Muscle of back (tissue), 11 donors: ENCODE results near the gene FAM171A2. TPM values are rescaled to one million over a fixed set of nuclear protein-coding genes. Genes with fewer than 3 reads are reported as not detected.

ENCODE experiments used
- DNase-seq, 3 donors: peaks; one replicate each; pipeline versions ENCODE4 v3.0.0 to v3.0.0-alpha.2; 2013
- polyA plus RNA-seq, 10 donors: library from polyadenylated mRNA; unstranded; fragments of 120-200 nt; gene quantifications; one replicate each; pipeline ENCODE4 v1.2.1, GENCODE V29; 2013; ENCODE audit not compliant: insufficient read length in 10 of 10

Gene FAM171A2
- polyA plus RNA-seq, 10 donors = 44.1 to 84.8 (median 64.4) TPM

GRCh38 chr17:44362459-44362948 lies 1.1 kb downstream of the FAM171A2 start:
- peak in 1 of 3 donors; percentile 41 for DNase-seq

DNA sequence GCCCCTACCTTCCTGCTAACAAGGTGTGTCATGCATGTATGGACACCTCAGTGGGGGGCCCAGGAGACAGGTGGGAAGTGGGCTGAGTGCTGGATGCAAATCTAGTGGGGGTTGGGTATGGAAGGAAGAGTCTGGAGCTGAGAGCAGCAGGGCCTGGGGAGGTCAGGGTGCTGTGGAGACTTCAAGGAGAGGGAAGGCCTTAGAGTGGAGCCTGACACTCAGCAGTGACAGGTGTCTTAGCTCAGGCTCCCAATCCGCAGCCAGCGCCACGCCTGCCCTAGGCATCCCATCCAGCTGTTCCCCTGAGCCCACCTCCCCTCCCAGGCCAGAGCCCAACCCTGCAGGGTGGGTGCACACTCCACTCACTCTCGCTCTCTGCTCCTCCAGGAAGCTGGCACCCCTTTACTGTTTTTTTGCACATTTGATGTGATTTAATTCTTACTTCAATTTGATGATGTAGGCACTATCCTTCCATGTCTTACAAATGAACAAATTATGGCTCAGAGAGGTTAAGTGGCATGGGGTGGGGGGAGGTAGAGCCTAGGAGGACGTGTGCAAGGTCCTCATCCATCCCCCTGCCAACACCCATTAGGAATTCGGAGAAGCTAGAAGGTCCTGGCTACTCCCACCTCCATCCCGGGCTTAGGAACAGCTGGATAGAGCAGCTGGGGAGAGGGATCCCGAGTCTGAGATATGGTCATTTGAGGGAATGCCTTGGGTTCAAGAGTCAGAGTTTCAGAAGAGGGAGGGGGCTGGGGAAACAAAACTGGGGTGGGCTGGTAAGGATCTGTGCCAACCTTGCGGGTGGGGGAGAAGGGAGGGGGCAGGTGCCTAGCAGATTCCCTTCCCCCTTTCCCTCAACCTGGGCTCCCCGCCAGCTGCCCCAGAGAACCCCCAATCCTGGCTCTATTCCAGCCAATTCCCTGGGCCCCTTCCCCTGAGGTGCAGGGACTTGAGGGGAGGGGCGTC lies 2.1 kb downstream of the FAM171A2 start:
- peak in 1 of 3 donors; percentile 50 for DNase-seq

- DNase-seq = peak in 1 of 3 donors; percentile 68
These were observed 2.8 kb downstream of the FAM171A2 start for GRCh38 chr17:44360826-44361225.

DNA sequence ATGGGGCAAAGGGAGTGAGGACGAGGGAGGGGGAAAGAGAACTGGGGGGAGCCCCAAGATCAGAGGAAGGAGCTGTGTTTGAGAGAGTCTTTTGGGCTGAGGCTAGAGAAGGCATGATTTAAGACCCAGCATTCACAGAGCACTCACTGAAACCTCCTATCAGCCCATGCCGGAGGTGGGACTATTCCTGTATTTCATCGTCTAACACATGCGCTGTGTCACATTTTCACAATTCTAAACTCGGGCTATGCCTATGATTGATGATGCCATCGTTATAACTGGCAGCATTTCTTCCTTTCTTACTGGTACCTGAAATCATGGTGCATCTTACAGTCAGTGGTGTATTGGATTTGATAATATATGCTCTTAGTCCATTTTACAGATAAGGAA lies 3.5 kb downstream of the FAM171A2 start:
- DNase-seq = no peak

- no peak for DNase-seq
These were observed 4.1 kb downstream of the FAM171A2 start for GRCh38 chr17:44359458-44360143.

DNA sequence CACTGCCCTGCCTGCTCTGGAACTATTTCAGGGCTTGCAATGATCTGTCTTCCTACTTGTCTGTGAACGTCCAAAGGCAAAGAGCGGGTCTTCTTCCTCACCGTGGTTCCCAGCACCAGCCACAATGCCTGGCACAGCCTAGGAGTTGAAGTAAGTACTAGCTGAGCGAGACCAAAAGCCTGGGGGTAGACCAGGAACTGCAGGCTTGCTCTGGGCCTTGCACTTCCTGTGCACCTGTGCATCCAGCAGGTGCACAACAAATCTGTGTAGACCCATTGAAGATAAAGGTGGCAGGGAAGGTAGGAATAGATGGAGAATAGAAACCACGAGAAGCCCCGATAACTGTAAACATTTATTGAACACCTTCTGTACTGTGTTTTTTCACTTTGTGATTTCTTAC lies 4.6 kb downstream of the FAM171A2 start:
- no peak for DNase-seq

DNA sequence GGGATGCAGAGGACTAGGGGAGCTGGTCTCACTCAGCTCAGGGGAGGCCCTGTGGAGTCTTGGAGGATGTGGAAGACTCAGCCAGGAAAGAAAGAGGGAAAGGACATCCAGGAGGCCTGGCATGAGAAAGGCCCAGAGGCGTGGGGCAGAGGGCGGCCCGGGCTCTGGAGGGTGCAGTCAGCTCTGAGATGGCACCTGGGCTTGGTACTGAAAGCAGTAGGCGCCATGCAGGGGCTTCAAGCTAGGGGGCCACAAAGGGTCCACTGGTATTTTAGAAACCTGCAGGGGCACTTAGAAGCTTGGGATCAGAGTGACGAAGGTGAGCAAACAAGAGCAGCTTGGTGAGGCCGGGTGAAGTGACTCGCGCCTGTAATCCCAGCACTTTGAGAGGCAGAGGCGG lies 5.6 kb downstream of the FAM171A2 start:
- no peak for DNase-seq

GRCh38 chr17:44356241-44356640 lies 7.4 kb downstream of the FAM171A2 start:
- DNase-seq = no peak

- no peak for DNase-seq
These were observed 8.0 kb downstream of the FAM171A2 start for GRCh38 chr17:44355642-44356099.

DNA sequence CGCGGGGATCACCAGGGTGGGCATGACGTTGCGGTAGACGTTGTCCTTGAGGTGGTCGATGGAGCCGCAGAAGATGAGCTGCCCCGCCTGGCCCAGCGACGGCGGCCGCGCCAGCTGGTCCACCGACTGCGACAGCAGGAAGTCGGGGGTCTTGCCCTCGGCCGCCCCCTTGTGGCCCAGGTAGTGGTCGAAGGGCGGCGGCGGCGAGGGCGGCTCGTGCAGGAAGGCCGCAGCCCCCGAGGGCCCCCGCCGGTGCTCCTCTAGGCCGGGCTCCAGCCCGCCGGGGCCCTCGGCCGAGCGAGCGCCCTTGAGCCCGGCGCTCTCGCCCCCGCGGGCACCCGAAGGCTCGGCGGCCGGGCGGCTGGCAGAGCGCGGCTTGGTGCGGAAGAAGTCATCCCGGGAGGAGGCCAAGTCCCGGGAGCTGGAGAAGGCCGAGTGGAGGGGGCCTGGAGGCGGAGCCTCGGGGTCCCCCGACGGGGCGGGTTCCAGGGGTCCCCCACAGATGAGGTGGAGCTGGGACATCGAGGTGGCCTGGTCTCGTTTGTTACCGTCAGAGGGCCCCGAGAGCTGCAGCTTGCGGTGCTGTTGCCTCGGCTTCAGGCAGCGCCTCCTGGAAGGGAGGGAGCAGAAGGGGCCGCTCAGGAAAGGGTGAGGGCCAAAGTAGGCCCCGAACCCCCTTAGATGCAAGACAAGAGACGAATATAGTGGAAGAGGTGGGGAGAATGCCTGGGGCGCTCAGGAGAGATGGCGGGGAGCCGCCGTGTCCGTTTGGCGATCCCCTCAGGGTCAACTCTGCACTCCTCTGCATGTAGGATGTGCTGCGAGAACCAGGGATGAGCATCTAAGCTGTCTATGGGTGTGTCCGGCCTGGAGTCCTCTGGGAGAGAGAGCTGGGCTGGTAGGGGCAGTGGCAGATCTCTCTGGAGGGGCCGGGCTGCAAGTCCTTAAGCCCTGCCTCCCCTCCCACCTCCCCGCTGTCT lies 8.8 kb downstream of the FAM171A2 start:
- DNase-seq = peak in 1 of 3 donors; percentile 80

GRCh38 chr17:44353672-44354331 lies 9.9 kb downstream of the FAM171A2 start:
- DNase-seq = peak in 1 of 3 donors; percentile 77

GRCh38 chr17:44352828-44353671 lies 10.6 kb downstream of the FAM171A2 start:
- peak in 1 of 3 donors; percentile 66 for DNase-seq

DNA sequence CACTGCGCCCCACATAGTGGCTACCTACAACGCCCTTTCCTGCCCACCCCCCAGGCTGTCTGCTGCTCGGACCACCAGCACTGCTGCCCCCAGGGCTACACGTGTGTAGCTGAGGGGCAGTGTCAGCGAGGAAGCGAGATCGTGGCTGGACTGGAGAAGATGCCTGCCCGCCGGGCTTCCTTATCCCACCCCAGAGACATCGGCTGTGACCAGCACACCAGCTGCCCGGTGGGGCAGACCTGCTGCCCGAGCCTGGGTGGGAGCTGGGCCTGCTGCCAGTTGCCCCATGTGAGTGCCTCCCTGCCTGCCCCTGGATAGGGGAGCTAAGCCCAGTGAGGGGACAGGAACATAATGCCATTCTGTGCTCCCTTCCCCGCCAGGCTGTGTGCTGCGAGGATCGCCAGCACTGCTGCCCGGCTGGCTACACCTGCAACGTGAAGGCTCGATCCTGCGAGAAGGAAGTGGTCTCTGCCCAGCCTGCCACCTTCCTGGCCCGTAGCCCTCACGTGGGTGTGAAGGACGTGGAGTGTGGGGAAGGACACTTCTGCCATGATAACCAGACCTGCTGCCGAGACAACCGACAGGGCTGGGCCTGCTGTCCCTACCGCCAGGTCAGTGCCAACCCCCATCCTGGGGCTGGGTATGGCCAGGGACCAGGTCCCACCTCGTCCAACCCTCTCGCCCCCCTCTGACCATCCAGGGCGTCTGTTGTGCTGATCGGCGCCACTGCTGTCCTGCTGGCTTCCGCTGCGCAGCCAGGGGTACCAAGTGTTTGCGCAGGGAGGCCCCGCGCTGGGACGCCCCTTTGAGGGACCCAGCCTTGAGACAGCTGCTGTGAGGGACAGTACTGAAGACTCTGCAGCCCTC lies 11.5 kb downstream of the FAM171A2 start:
- DNase-seq = no peak

- DNase-seq = no peak
These were observed 12.2 kb downstream of the FAM171A2 start for GRCh38 chr17:44351464-44351863.

GRCh38 chr17:44350733-44351226 lies 12.9 kb downstream of the FAM171A2 start:
- peak in 1 of 3 donors; percentile 68 for DNase-seq

DNA sequence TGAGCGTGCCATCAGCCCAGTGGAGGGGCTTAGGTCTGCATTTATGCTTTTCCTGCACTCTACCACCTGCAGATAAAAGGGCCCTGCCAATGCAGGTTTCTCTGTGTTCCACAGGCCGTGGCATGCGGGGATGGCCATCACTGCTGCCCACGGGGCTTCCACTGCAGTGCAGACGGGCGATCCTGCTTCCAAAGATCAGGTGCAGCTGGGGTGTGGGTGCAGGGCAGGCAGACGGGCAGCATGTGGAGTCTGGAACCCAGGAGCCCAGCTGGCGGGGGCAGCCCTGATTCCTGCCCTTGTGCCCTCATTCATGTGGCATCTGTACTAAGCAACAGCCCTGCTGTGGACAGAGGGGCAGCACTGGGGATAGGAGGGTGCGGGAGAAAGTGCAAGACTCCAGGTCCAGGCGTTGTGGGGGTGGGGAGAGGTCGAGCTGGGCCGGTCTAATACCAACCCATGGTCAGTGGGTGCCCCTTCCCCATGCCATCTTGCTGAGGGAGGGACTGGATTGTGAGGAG lies 14.0 kb downstream of the FAM171A2 start:
- no peak for DNase-seq

DNA sequence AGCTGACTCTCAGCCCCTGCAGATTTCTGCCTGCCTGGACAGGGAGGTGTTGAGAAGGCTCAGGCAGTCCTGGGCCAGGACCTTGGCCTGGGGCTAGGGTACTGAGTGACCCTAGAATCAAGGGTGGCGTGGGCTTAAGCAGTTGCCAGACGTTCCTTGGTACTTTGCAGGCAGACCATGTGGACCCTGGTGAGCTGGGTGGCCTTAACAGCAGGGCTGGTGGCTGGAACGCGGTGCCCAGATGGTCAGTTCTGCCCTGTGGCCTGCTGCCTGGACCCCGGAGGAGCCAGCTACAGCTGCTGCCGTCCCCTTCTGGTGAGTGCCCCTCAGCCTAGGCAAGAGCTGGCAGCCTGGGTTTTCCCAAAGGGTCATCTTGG lies 14.7 kb downstream of the FAM171A2 start:
- DNase-seq = no peak

- DNase-seq = no peak
These were observed 15.2 kb downstream of the FAM171A2 start for GRCh38 chr17:44348234-44348987.
